Suprapubic skin (tissue), 4 donors: ENCODE results near the gene ARID4B. TPM values are rescaled to one million over a fixed set of nuclear protein-coding genes. Genes with fewer than 3 reads are reported as not detected.

Experiments
- DNase-seq, 2 donors: peaks; one replicate each; pipeline ENCODE4 v3.0.0-alpha.2; 2019; ENCODE audit warnings: low spot score in 2 of 2
- H3K27ac ChIP-seq: fragments of 200-600 bp; sonication (generic); one replicate; pipeline ENCODE4 v1.5.1; 2019
- H3K27me3 ChIP-seq: fragments of 200-600 bp; sonication (generic); one replicate; pipeline ENCODE4 v1.5.1; 2019
- H3K36me3 ChIP-seq: fragments of 200-600 bp; sonication (generic); one replicate; pipeline ENCODE4 v1.5.1; 2019
- H3K4me1 ChIP-seq: fragments of 200-600 bp; sonication (generic); one replicate; pipeline ENCODE4 v1.5.1; 2019
- H3K4me3 ChIP-seq: fragments of 200-600 bp; sonication (generic); one replicate; pipeline ENCODE4 v1.5.1; 2019; ENCODE audit warnings: mild to moderate bottlenecking
- H3K9me3 ChIP-seq: fragments of 200-600 bp; sonication (generic); one replicate; pipeline ENCODE4 v1.5.1; 2019
- CTCF ChIP-seq, 2 donors: fragments of 200-600 bp in 1 of 2; fragments of 450-650 bp in 1 of 2; sonication (generic) in 1 of 2; IDR thresholded peaks; one replicate each; pipeline ENCODE4 v1.5.1; 2016 to 2019; ENCODE audit warnings: antibody characterized with exemption in 2 of 2, mild to moderate bottlenecking in 1 of 2, moderate library complexity in 1 of 2
- EP300 ChIP-seq: sonication (generic); formaldehyde crosslinking; IDR thresholded peaks from one replicate; pipeline ENCODE4 v1.6.1; 2017; ENCODE audit warnings: antibody characterized with exemption
- POLR2A ChIP-seq, 2 donors: fragments of 450-650 bp; IDR thresholded peaks; one replicate each; pipeline ENCODE4 v1.6.1; 2017; ENCODE audit warnings: antibody characterized with exemption in 2 of 2, mild to moderate bottlenecking in 2 of 2, moderate library complexity in 2 of 2
- POLR2AphosphoS5 ChIP-seq, 3 donors: sonication (generic); formaldehyde crosslinking; IDR thresholded peaks; one replicate each; pipeline ENCODE4 v1.6.1; 2017; ENCODE audit warnings: antibody characterized with exemption in 3 of 3
- WGBS: methylation state at CpG from one replicate; pipeline ENCODE4 v1.1.5; 2018; 5-methylcytosine and 5-hydroxymethylcytosine counted together
- total RNA-seq, 4 donors: library from RNA; depleted of rRNA; stranded (reverse); fragments of >200 nt; gene quantifications; one replicate each; pipeline ENCODE4 v1.1.0, GENCODE V29; 2016

Gene ARID4B
- total RNA-seq: 10 to 100 TPM; 21.4 to 62.7 (median 31.8) TPM

- Histone ChIP-seq H3K36me3 (no peaks in the 10 kb centered on the region), H3K9me3 (no peaks in the 10 kb centered on the region), H3K4me3 (peak within 1 kb of the TSS; percentile 99), H3K27ac (peak within 1 kb of the TSS; percentile 97), H3K4me1 (peaks cover 58% of the 10 kb centered on the region), H3K27me3 (no peaks in the 10 kb centered on the region)
- 3% methylated on average over 18 of the region's 58 CpGs for WGBS
- peak in 1 of 3 donors; percentile 19 for TF ChIP-seq POLR2AphosphoS5 (IDR thresholded peaks at IDR 0.05)
- TF ChIP-seq EP300: no peak
- no peak for TF ChIP-seq CTCF (IDR thresholded peaks at IDR 0.05)
- TF ChIP-seq POLR2A (IDR thresholded peaks at IDR 0.05): peak; percentile 45 to 85
- DNase-seq: peak; percentile 90 to 92
Measured at GRCh38 chr1:235327559-235328270, at the start of gene ARID4B. ARID4B (minus strand) TSS chr1:235328179; CDS start chr1:235326919, 1,260 bp downstream.

- 98% methylated on average over 6 of the region's 6 CpGs for WGBS
- DNase-seq: no peak
- no peak for TF ChIP-seq CTCF (IDR thresholded peaks at IDR 0.05)
- no peak for TF ChIP-seq EP300
- no peak for TF ChIP-seq POLR2A (IDR thresholded peaks at IDR 0.05)
- TF ChIP-seq POLR2AphosphoS5 (IDR thresholded peaks at IDR 0.05): no peak
- Histone ChIP-seq H3K27ac (no peak overlapping the region), H3K4me3 (no peak overlapping the region), H3K9me3 (no peaks in the 10 kb centered on the region), H3K4me1 (no peaks in the 10 kb centered on the region), H3K27me3 (no peaks in the 10 kb centered on the region), H3K36me3 (peaks cover 22% of the 10 kb centered on the region)
Measured at GRCh38 chr1:235375919-235376605, 48.1 kb upstream of the ARID4B start.

- WGBS: 88% methylated on average over 5 of the region's 5 CpGs
- Histone ChIP-seq H3K27me3 (no peaks in the 10 kb centered on the region), H3K9me3 (no peaks in the 10 kb centered on the region), H3K27ac (no peak overlapping the region), H3K4me1 (peaks cover 6% of the 10 kb centered on the region), H3K4me3 (no peak overlapping the region), H3K36me3 (peaks cover 5% of the 10 kb centered on the region)
- no peak for DNase-seq
- TF ChIP-seq CTCF (IDR thresholded peaks at IDR 0.05) (no peak), POLR2A (IDR thresholded peaks at IDR 0.05) (no peak), POLR2AphosphoS5 (IDR thresholded peaks at IDR 0.05) (no peak), EP300 (no peak)
Measured at GRCh38 chr1:235369802-235370201, 41.8 kb upstream of the ARID4B start.

- H3K27ac ChIP-seq: no peak overlapping the region
- TF ChIP-seq EP300 (no peak), CTCF (IDR thresholded peaks at IDR 0.05) (no peak), POLR2A (IDR thresholded peaks at IDR 0.05) (no peak), POLR2AphosphoS5 (IDR thresholded peaks at IDR 0.05) (no peak)
- H3K36me3 ChIP-seq: no peaks in the 10 kb centered on the region
- peaks cover 6% of the 10 kb centered on the region for H3K4me1 ChIP-seq
- H3K4me3 ChIP-seq: no peak overlapping the region
- no peaks in the 10 kb centered on the region for H3K27me3 ChIP-seq
- H3K9me3 ChIP-seq: no peaks in the 10 kb centered on the region
- WGBS: 78% methylated on average over 5 of the region's 5 CpGs
- DNase-seq: no peak
Measured at GRCh38 chr1:235368428-235368827, 40.4 kb upstream of the ARID4B start.
